ENCODE measurements around the gene RYR2.

DNA sequence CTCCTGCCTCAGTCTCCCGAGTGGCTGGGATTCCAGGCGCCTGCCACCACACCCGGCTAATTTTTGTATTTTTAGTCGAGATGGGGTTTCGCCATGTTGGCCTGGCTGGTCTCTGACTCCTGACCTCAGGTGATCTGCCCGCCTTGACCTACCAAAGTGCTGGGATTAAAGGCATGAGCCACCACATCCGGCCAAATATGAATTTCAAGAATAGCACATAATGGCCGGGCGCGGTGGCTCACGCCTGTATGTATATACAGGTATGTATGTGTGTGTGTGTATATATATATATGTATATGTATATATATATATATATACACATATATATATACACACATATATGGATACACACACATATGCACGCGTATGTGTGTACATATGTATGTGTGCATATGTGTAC lies 753.6 kb downstream of the RYR2 start:
- TF ChIP-seq, protein P1, sequence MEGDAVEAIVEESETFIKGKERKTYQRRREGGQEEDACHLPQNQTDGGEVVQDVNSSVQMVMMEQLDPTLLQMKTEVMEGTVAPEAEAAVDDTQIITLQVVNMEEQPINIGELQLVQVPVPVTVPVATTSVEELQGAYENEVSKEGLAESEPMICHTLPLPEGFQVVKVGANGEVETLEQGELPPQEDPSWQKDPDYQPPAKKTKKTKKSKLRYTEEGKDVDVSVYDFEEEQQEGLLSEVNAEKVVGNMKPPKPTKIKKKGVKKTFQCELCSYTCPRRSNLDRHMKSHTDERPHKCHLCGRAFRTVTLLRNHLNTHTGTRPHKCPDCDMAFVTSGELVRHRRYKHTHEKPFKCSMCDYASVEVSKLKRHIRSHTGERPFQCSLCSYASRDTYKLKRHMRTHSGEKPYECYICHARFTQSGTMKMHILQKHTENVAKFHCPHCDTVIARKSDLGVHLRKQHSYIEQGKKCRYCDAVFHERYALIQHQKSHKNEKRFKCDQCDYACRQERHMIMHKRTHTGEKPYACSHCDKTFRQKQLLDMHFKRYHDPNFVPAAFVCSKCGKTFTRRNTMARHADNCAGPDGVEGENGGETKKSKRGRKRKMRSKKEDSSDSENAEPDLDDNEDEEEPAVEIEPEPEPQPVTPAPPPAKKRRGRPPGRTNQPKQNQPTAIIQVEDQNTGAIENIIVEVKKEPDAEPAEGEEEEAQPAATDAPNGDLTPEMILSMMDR (IDR thresholded peaks at IDR 0.05): no peak
- TF ChIP-seq CHD2 (IDR thresholded peaks at IDR 0.05; ENCODE audit: low read length, partially characterized antibody): no peak
- TF ChIP-seq, protein P2, sequence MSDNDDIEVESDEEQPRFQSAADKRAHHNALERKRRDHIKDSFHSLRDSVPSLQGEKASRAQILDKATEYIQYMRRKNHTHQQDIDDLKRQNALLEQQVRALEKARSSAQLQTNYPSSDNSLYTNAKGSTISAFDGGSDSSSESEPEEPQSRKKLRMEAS (IDR thresholded peaks at IDR 0.05): no peak
- TF ChIP-seq PHF8 (IDR thresholded peaks at IDR 0.05; ENCODE audit: borderline replicate concordance, low read depth): no peak
- TF ChIP-seq CEBPB (IDR thresholded peaks at IDR 0.05): no peak
- no peak for TF ChIP-seq FOSB (CRISPR knock-in tag; IDR thresholded peaks at IDR 0.05)
- TF ChIP-seq, protein P3, sequence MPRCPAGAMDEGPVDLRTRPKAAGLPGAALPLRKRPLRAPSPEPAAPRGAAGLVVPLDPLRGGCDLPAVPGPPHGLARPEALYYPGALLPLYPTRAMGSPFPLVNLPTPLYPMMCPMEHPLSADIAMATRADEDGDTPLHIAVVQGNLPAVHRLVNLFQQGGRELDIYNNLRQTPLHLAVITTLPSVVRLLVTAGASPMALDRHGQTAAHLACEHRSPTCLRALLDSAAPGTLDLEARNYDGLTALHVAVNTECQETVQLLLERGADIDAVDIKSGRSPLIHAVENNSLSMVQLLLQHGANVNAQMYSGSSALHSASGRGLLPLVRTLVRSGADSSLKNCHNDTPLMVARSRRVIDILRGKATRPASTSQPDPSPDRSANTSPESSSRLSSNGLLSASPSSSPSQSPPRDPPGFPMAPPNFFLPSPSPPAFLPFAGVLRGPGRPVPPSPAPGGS (IDR thresholded peaks at IDR 0.05): no peak
- TF ChIP-seq, protein P4, sequence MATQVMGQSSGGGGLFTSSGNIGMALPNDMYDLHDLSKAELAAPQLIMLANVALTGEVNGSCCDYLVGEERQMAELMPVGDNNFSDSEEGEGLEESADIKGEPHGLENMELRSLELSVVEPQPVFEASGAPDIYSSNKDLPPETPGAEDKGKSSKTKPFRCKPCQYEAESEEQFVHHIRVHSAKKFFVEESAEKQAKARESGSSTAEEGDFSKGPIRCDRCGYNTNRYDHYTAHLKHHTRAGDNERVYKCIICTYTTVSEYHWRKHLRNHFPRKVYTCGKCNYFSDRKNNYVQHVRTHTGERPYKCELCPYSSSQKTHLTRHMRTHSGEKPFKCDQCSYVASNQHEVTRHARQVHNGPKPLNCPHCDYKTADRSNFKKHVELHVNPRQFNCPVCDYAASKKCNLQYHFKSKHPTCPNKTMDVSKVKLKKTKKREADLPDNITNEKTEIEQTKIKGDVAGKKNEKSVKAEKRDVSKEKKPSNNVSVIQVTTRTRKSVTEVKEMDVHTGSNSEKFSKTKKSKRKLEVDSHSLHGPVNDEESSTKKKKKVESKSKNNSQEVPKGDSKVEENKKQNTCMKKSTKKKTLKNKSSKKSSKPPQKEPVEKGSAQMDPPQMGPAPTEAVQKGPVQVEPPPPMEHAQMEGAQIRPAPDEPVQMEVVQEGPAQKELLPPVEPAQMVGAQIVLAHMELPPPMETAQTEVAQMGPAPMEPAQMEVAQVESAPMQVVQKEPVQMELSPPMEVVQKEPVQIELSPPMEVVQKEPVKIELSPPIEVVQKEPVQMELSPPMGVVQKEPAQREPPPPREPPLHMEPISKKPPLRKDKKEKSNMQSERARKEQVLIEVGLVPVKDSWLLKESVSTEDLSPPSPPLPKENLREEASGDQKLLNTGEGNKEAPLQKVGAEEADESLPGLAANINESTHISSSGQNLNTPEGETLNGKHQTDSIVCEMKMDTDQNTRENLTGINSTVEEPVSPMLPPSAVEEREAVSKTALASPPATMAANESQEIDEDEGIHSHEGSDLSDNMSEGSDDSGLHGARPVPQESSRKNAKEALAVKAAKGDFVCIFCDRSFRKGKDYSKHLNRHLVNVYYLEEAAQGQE (IDR thresholded peaks at IDR 0.05): no peak
- TF ChIP-seq JUN (IDR thresholded peaks at IDR 0.05): no peak
- no peak for TF ChIP-seq RCOR1 (IDR thresholded peaks at IDR 0.05; ENCODE audit: low read depth, low read length)
- TF ChIP-seq FOSL2 (IDR thresholded peaks at IDR 0.05): no peak
- no peak for TF ChIP-seq FOSL2 (CRISPR knock-in tag; IDR thresholded peaks at IDR 0.05)
- TF ChIP-seq, protein P5, sequence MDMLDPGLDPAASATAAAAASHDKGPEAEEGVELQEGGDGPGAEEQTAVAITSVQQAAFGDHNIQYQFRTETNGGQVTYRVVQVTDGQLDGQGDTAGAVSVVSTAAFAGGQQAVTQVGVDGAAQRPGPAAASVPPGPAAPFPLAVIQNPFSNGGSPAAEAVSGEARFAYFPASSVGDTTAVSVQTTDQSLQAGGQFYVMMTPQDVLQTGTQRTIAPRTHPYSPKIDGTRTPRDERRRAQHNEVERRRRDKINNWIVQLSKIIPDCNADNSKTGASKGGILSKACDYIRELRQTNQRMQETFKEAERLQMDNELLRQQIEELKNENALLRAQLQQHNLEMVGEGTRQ (IDR thresholded peaks at IDR 0.05): no peak

All from A549 (cell line).